Kidney glomerular epithelial cell (primary cell): ENCODE measurements around the gene UBE2QL1.

Experiments
- DNase-seq: peaks from one replicate; lab custom pipeline; 2025; lab: John Stamatoyannopoulos, UW

UBE2QL1 gene

GRCh38 chr5:6476313-6476661 lies 27.6 kb downstream of the UBE2QL1 start:
- no peak for DNase-seq

GRCh38 chr5:6478793-6479192 lies 30.1 kb downstream of the UBE2QL1 start:
- DNase-seq, result no peak

GRCh38 chr5:6480133-6481051 lies 31.7 kb downstream of the UBE2QL1 start:
- no peak for DNase-seq

- no peak for DNase-seq
Measured at GRCh38 chr5:6482735-6483134, 34.1 kb downstream of the UBE2QL1 start.

GRCh38 chr5:6483880-6484382 lies 35.3 kb downstream of the UBE2QL1 start:
- DNase-seq, result no peak

GRCh38 chr5:6484446-6484845 lies 35.8 kb downstream of the UBE2QL1 start:
- DNase-seq, result no peak

- DNase-seq, result no peak
Measured at GRCh38 chr5:6484899-6485298, 36.2 kb downstream of the UBE2QL1 start.

- DNase-seq, result no peak
Measured at GRCh38 chr5:6485441-6485840, 36.8 kb downstream of the UBE2QL1 start.

- no peak for DNase-seq
Measured at GRCh38 chr5:6486074-6486473, 37.4 kb downstream of the UBE2QL1 start.

- DNase-seq, result no peak
Measured at GRCh38 chr5:6487081-6487480, 38.4 kb downstream of the UBE2QL1 start.

- no peak for DNase-seq
Measured at GRCh38 chr5:6488021-6488420, 39.4 kb downstream of the UBE2QL1 start.

- no peak for DNase-seq
Measured at GRCh38 chr5:6489643-6490185, 41.1 kb downstream of the UBE2QL1 start.

GRCh38 chr5:6490246-6490645 lies 41.6 kb downstream of the UBE2QL1 start:
- no peak for DNase-seq

- no peak for DNase-seq
Measured at GRCh38 chr5:6490693-6491092, 42.0 kb downstream of the UBE2QL1 start.

- DNase-seq, result no peak
Measured at GRCh38 chr5:6491196-6491918, 42.7 kb downstream of the UBE2QL1 start.

- DNase-seq, result no peak
Measured at GRCh38 chr5:6491919-6492290, 43.2 kb downstream of the UBE2QL1 start.

GRCh38 chr5:6492934-6493333 lies 44.3 kb downstream of the UBE2QL1 start:
- no peak for DNase-seq

- DNase-seq, result no peak
Measured at GRCh38 chr5:6493681-6494454, 45.2 kb downstream of the UBE2QL1 start.

- no peak for DNase-seq
Measured at GRCh38 chr5:6494939-6495338, 46.3 kb downstream of the UBE2QL1 start.

- no peak for DNase-seq
Measured at GRCh38 chr5:6495433-6496206, 47.0 kb downstream of the UBE2QL1 start.

GRCh38 chr5:6496207-6496584 lies 47.5 kb downstream of the UBE2QL1 start:
- no peak for DNase-seq
